CD4-positive, alpha-beta memory T cell (primary cell): ENCODE results near the gene PNKP. TPM values are rescaled to one million over a fixed set of nuclear protein-coding genes. Genes with fewer than 3 reads are reported as not detected.

ENCODE experiments used
- CTCF ChIA-PET: fragments of 350-600 bp; sonication (Branson Sonifier 250); formaldehyde crosslinking; loops from one replicate; lab custom pipeline; 2021; ENCODE audit warnings: inconsistent platforms; ENCODE audit not compliant: partially characterized antibody; lab: Charles Lee
- POLR2A ChIA-PET: fragments of 350-600 bp; sonication (Branson Sonifier 250); formaldehyde crosslinking; loops from one replicate; lab custom pipeline; 2021; ENCODE audit not compliant: partially characterized antibody; lab: Charles Lee
- DNase-seq, 5 donors: peaks; one replicate each; pipeline versions ENCODE4 v3.0.0 to v3.0.0-alpha.2; 2020 to 2022; ENCODE audit warnings: mixed read lengths in 1 of 5
- H3K27ac ChIP-seq: one replicate; pipeline ENCODE4 v1.7.0; 2013; ENCODE audit warnings: low read depth, low read length
- H3K27me3 ChIP-seq: 2 replicates; pipeline ENCODE4 v1.7.0; 2013; ENCODE audit warnings: mild to moderate bottlenecking, low read length, moderate library complexity; ENCODE audit not compliant: insufficient read depth
- H3K36me3 ChIP-seq: 2 replicates; pipeline ENCODE4 v1.7.0; 2013; ENCODE audit warnings: mild to moderate bottlenecking, low read length, moderate library complexity; ENCODE audit not compliant: insufficient read depth
- H3K4me1 ChIP-seq: 2 replicates; pipeline ENCODE4 v1.7.0; 2013; ENCODE audit warnings: mild to moderate bottlenecking, low read length, moderate library complexity; ENCODE audit not compliant: insufficient read depth
- H3K4me3 ChIP-seq, 2 donors: one replicate each; pipeline ENCODE4 v1.7.0; 2013; ENCODE audit warnings: low read length in 2 of 2, mild to moderate bottlenecking in 1 of 2
- H3K9me3 ChIP-seq, 2 donors: one replicate each; pipeline ENCODE4 v1.7.0; 2013; ENCODE audit warnings: low read length in 2 of 2, control low read depth in 1 of 2; ENCODE audit not compliant: control insufficient read depth in 1 of 2
- H3K27ac Mint-ChIP-seq, 7 donors: one replicate each; pipeline ENCODE4 v1.8.0; 2020 to 2021; ENCODE audit warnings: mixed read lengths in 7 of 7, mild to moderate bottlenecking in 6 of 7, inconsistent platforms in 3 of 7, moderate library complexity in 3 of 7
- H3K27me3 Mint-ChIP-seq, 2 donors: one replicate each; pipeline ENCODE4 v1.8.0; 2020 to 2021; ENCODE audit warnings: mixed read lengths in 2 of 2
- H3K36me3 Mint-ChIP-seq, 2 donors: one replicate each; pipeline ENCODE4 v1.8.0; 2020 to 2021; ENCODE audit warnings: mixed read lengths in 2 of 2, inconsistent platforms in 1 of 2, mild to moderate bottlenecking in 1 of 2
- H3K4me1 Mint-ChIP-seq, 4 donors: one replicate each; pipeline ENCODE4 v1.8.0; 2020 to 2021; ENCODE audit warnings: mixed read lengths in 4 of 4, mild to moderate bottlenecking in 1 of 4
- H3K4me3 Mint-ChIP-seq, 8 donors: one replicate each; pipeline ENCODE4 v1.8.0; 2020 to 2021; ENCODE audit warnings: mixed read lengths in 8 of 8, mild to moderate bottlenecking in 7 of 8, moderate library complexity in 6 of 8, inconsistent platforms in 3 of 8
- H3K9me3 Mint-ChIP-seq, 8 donors: one replicate each; pipeline ENCODE4 v1.8.0; 2020 to 2021; ENCODE audit warnings: mixed read lengths in 8 of 8, mild to moderate bottlenecking in 5 of 8, inconsistent platforms in 3 of 8, moderate library complexity in 1 of 8
- intact Hi-C: fragments of 100-400 bp; cut with micrococcal nuclease; formaldehyde crosslinking; loops from one replicate; pipeline ENCODE4 v1.15.1; 2023
- polyA plus RNA-seq, 2 donors: library from polyadenylated mRNA; unstranded; fragments of 300-500 nt; fragmentation: Illumina TruSeq; gene quantifications; one replicate each; pipeline ENCODE4 v1.2.3, GENCODE V29; 2021
- total RNA-seq, 2 experiments: library from RNA; stranded (reverse); gene quantifications; one replicate each; pipeline ENCODE4 v1.2.3, GENCODE V29; 2021

PNKP gene
- total and polyA plus RNA-seq, 4 experiments from 2014 or later, result 28.9 to 192 (median 103) TPM

DNA sequence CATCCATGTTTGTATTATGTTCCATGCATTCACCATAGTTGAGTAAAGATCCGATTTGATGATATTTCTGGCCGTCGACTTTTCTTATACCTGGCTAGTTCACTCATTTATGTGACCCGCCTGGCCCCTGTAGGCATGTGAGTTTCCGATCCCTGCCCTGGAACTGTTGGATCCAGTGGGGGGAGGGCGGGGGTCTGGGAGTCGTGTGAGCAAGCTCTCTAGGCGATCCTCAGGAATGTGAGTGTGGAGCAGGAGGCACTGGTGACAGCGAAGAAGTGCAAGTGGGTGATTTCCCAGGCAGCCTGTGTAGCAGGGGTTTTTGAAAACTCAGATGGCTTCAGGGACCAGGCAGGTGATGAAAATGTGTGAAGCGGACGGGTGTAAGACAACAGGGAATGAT lies 27.1 kb downstream of the PNKP start:
- Mint-ChIP-seq H3K9me3 (no peaks in the 10 kb centered on the region), H3K27ac (no peak overlapping the region), H3K4me1 (no peaks in the 10 kb centered on the region), H3K36me3 (peaks cover 18 to 20% of the 10 kb centered on the region in 2 donors), H3K4me3 (peak overlapping the region in 1 of 8 donors; percentile 68), H3K27me3 (no peaks in the 10 kb centered on the region)
- CTCF ChIA-PET, result no interaction called here
- H3K4me1 ChIP-seq, result no peaks in the 10 kb centered on the region
- no peak overlapping the region for H3K27ac ChIP-seq
- intact Hi-C loops, result no loop called here
- H3K4me3 ChIP-seq, result no peak overlapping the region
- peaks cover 22% of the 10 kb centered on the region for H3K36me3 ChIP-seq
- no peaks in the 10 kb centered on the region for H3K9me3 ChIP-seq
- no peaks in the 10 kb centered on the region for H3K27me3 ChIP-seq
- no peak for DNase-seq
- POLR2A ChIA-PET, result no interaction called here

DNA sequence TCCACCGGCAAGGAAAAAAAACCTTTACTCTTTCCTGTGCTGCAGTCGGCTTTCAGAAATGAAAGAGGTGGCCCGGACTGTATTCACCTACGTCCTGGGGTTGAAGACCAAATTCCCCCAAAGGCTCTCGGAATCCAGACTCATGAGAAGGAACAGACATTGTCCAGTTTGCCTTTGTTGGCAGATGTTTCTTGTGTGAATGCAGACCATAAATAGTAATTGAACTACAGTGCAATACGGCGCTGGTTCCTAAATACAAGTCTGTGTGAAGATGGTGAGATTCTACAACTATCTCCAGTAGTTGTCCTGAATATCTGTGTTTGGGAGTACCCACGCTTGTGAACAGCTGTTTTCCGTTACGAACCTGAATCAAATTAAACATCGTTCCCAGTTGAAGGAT lies 27.7 kb downstream of the PNKP start:
- POLR2A ChIA-PET, result no interaction called here
- CTCF ChIA-PET, result no interaction called here
- intact Hi-C loops, result no loop called here

DNA sequence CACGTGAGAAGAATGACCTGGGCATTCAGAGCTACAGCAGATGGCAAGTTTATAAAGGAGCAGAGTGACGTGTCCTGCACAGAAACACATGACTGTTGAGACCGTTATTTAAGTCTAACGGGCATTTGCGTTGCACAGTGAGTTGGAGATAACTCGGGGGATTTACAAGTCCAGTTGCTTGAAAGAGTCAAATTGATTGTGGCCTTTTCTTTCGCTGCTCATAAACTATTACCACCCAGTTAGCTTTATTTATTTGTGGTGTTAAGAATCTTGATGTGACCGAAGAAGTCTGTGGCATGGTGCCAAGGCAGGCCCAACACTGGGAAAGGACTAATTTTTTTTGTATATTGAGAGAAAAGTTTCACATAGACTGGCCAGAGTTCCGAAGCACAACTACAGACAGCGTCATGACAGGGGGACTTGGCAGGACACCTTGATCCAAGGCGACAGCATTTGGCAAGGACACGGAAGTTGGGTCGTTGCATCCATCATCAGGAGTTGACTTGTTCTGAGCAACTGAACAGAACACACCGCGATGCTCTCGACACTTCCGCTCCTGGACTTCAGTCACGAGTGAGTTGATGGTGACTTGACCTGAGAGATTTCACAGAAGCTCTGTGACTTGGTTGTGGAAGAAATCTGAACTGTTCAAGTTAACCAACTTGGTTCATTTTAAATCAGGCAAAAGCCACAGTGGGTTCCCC lies 28.3 kb downstream of the PNKP start:
- intact Hi-C loops, result no loop called here
- H3K9me3 ChIP-seq, result no peaks in the 10 kb centered on the region
- H3K36me3 ChIP-seq, result peaks cover 24% of the 10 kb centered on the region
- ChIA-PET POLR2A (interaction anchor here (0.5 kb wide), 1 partner anchor 105 kb away, joined by 3 read pairs; no protein-coding TSS in a partner anchor), CTCF (no interaction called here)
- no peaks in the 10 kb centered on the region for H3K27me3 ChIP-seq
- H3K4me3 ChIP-seq, result no peak overlapping the region
- no peak for DNase-seq
- Mint-ChIP-seq H3K36me3 (peaks cover 25% of the 10 kb centered on the region in 2 donors), H3K9me3 (no peaks in the 10 kb centered on the region), H3K27me3 (no peaks in the 10 kb centered on the region), H3K27ac (no peak overlapping the region), H3K4me1 (no peaks in the 10 kb centered on the region), H3K4me3 (no peak overlapping the region)
- H3K4me1 ChIP-seq, result no peaks in the 10 kb centered on the region
- no peak overlapping the region for H3K27ac ChIP-seq

More for the DNA sequence above, 27.7 kb downstream of the PNKP start:
- DNase-seq, result no peak
- no peak overlapping the region for H3K27ac ChIP-seq
- Mint-ChIP-seq H3K9me3 (no peaks in the 10 kb centered on the region), H3K4me3 (no peak overlapping the region), H3K27ac (no peak overlapping the region), H3K27me3 (no peaks in the 10 kb centered on the region), H3K4me1 (no peaks in the 10 kb centered on the region), H3K36me3 (peaks cover 20 to 23% of the 10 kb centered on the region in 2 donors)
- no peaks in the 10 kb centered on the region for H3K9me3 ChIP-seq
- no peaks in the 10 kb centered on the region for H3K27me3 ChIP-seq
- no peaks in the 10 kb centered on the region for H3K4me1 ChIP-seq
- H3K36me3 ChIP-seq, result peaks cover 22% of the 10 kb centered on the region
- H3K4me3 ChIP-seq, result no peak overlapping the region

DNA sequence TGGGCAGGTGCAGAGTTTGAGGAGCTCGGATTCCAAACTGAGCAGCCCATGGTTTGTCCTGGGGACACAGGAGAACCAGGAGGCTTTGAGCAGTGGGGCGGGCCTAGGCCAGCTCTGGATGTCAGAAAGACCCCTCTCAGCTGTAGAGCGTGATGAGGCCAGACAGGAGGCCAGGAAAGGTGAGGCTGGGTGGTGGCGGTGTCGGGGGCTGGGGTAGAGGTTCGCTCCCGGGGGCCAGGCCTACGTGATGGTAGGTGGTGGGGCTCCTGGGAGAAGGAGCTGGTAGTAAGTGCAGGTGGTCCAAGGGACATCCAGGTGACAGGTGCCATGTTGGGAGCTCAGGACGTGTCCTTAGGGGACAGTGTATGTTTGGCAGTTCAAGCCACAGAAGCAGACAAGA lies 30.0 kb downstream of the PNKP start:
- Mint-ChIP-seq H3K9me3 (peaks cover 0 to 2% (median 0%) of the 10 kb centered on the region in 8 donors), H3K27ac (peak overlapping the region in 1 of 7 donors; percentile 77), H3K36me3 (peaks cover 35 to 39% of the 10 kb centered on the region in 2 donors), H3K4me1 (no peaks in the 10 kb centered on the region), H3K27me3 (no peaks in the 10 kb centered on the region), H3K4me3 (no peak overlapping the region)
- intact Hi-C loops, result no loop called here
- POLR2A ChIA-PET, result interaction anchor here (0.5 kb wide), 1 partner anchor 368 kb away, joined by 3 read pairs; no protein-coding TSS in a partner anchor
- no peaks in the 10 kb centered on the region for H3K27me3 ChIP-seq
- CTCF ChIA-PET, result no interaction called here
- no peaks in the 10 kb centered on the region for H3K4me1 ChIP-seq
- no peak for DNase-seq
- H3K4me3 ChIP-seq, result no peak overlapping the region
- H3K27ac ChIP-seq, result no peak overlapping the region
- peaks cover 33% of the 10 kb centered on the region for H3K36me3 ChIP-seq
- H3K9me3 ChIP-seq, result no peaks in the 10 kb centered on the region

DNA sequence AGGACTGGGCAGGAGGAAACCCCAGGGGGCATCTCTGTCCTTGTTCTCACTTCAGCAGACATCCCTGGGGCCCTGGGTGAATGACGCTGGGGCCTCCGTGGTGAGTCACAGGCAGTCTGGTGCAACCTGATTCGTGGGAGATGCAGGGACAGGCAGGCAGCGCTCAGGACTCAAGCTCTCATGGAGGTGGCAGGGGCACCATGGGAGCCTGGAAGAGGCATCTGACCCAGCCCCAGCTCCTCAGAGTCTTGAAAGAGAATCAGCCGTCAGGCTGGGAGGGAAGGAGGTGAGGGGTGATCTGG lies 30.4 kb downstream of the PNKP start:
- ChIA-PET CTCF (no interaction called here), POLR2A (no interaction called here)
- Histone ChIP-seq H3K27me3 (no peaks in the 10 kb centered on the region), H3K4me1 (no peaks in the 10 kb centered on the region), H3K36me3 (peaks cover 38% of the 10 kb centered on the region), H3K9me3 (no peaks in the 10 kb centered on the region), H3K4me3 (no peak overlapping the region), H3K27ac (no peak overlapping the region)
- no peaks in the 10 kb centered on the region for H3K4me1 Mint-ChIP-seq
- H3K27me3 Mint-ChIP-seq, result no peaks in the 10 kb centered on the region
- peak overlapping the region in 1 of 8 donors; percentile 26 for H3K4me3 Mint-ChIP-seq
- intact Hi-C loops, result no loop called here
- peaks cover 37 to 43% of the 10 kb centered on the region in 2 donors for H3K36me3 Mint-ChIP-seq
- H3K9me3 Mint-ChIP-seq, result peaks cover 0 to 2% (median 0%) of the 10 kb centered on the region in 8 donors
- no peak for DNase-seq
- peak overlapping the region in 1 of 7 donors; percentile 36 for H3K27ac Mint-ChIP-seq

DNA sequence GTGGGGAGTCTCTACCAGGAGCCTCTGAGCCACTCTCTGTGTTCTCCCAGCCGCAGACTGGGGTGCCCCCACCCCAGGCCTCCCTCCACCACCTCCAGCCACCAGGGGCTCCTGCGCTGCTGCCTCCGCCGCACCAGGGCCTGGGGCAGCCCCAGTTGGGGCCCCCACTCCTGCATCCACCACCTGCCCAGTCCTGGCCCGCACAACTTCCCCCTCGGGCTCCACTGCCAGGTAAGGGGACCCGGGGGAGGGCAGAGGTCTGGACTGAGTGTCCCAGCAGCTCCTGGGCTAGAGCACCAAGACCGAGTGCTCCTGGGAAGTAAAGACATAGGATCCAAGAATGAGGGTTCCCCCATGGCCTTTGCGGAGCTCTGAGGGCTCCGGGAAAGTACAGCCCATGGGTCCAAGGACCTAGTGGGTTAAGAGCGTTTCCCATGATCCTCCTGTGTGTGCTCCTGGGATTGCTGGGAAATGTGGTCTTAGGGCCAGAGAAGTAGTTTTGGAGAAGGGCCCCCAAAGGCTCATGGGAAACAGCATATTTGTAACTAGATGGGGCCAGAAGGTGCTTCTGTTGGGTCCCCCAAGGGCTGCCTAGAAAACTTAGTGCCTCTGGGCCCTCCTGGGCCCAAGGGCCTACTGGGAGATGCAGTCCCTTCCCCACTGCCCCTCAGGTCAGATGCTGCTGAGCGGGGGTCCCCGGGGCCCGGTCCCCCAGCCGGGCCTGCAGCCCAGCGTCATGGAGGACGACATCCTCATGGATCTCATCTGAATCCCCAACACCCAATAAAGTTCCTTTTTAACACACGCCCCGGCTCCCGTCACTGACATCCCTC lies 31.0 kb downstream of the PNKP start:
- no peak for DNase-seq
- Mint-ChIP-seq H3K27me3 (no peaks in the 10 kb centered on the region), H3K4me1 (no peaks in the 10 kb centered on the region), H3K36me3 (peaks cover 37 to 43% of the 10 kb centered on the region in 2 donors), H3K9me3 (peaks cover 0 to 2% (median 0%) of the 10 kb centered on the region in 8 donors), H3K4me3 (no peak overlapping the region), H3K27ac (no peak overlapping the region)
- CTCF ChIA-PET, result no interaction called here
- no peaks in the 10 kb centered on the region for H3K9me3 ChIP-seq
- no peak overlapping the region for H3K4me3 ChIP-seq
- H3K36me3 ChIP-seq, result peaks cover 44% of the 10 kb centered on the region
- H3K27ac ChIP-seq, result no peak overlapping the region
- POLR2A ChIA-PET, result no interaction called here
- no peaks in the 10 kb centered on the region for H3K4me1 ChIP-seq
- intact Hi-C loops, result no loop called here
- H3K27me3 ChIP-seq, result no peaks in the 10 kb centered on the region

DNA sequence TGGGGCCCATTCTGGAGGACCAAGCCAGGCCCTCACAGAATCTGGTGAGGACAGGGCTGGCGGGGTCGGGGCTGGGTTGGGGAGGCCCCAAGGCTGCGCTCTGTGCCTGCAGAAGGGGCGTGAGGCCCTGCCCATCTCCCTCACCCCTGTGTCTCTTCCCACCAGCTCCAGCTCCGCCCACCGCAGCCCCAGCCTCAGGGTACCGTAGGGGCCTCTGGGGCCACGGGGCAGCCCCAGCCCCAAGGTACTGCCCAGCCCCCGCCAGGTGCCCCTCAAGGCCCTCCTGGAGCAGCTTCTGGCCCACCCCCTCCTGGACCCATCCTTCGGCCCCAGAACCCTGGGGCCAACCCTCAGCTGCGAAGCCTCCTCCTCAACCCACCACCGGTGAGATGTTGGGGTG lies 31.8 kb downstream of the PNKP start:
- no peaks in the 10 kb centered on the region for H3K27me3 Mint-ChIP-seq
- Histone ChIP-seq H3K36me3 (peaks cover 52% of the 10 kb centered on the region), H3K27me3 (no peaks in the 10 kb centered on the region), H3K4me3 (no peak overlapping the region), H3K9me3 (no peaks in the 10 kb centered on the region), H3K27ac (no peak overlapping the region), H3K4me1 (no peaks in the 10 kb centered on the region)
- H3K4me3 Mint-ChIP-seq, result no peak overlapping the region
- no peak for DNase-seq
- intact Hi-C loops, result no loop called here
- ChIA-PET POLR2A (interaction anchor here (0.6 to 0.9 kb wide), 2 partner anchors 17 to 708 kb away, joined by 3 read pairs; no protein-coding TSS in a partner anchor), CTCF (no interaction called here)
- peaks cover 37 to 43% of the 10 kb centered on the region in 2 donors for H3K36me3 Mint-ChIP-seq
- no peak overlapping the region for H3K27ac Mint-ChIP-seq
- no peaks in the 10 kb centered on the region for H3K4me1 Mint-ChIP-seq
- peaks cover 0 to 2% (median 0%) of the 10 kb centered on the region in 8 donors for H3K9me3 Mint-ChIP-seq
